Skin of body (tissue), 2 donors: ENCODE measurements around the gene LRRC43. TPM values are rescaled to one million over a fixed set of nuclear protein-coding genes. Genes with fewer than 3 reads are reported as not detected.
"Not testable (repeated sequence)": the region's sequence is repeated elsewhere in the genome, so short reads cannot be mapped to it uniquely, and the experiment has no call there.

ENCODE experiments used
- DNase-seq: peaks from one replicate; lab custom pipeline; 2025; lab: John Stamatoyannopoulos, UW
- total RNA-seq: library from RNA; depleted of rRNA; stranded (reverse); fragments of >200 nt; gene quantifications from one replicate; pipeline ENCODE4 v1.2.3, GENCODE V29; 2014

Gene LRRC43
- total RNA-seq, 1 donor from 2014 or later = not detected

- DNase-seq = no peak
Observed at GRCh38 chr12:122192441-122192840, 9.5 kb downstream of the LRRC43 start.

- no peak for DNase-seq
Observed at GRCh38 chr12:122194804-122195203, 11.9 kb downstream of the LRRC43 start.

GRCh38 chr12:122195405-122195804 is 12.5 kb downstream of the LRRC43 start:
- no peak for DNase-seq

GRCh38 chr12:122197612-122197966 is 14.7 kb downstream of the LRRC43 start:
- no peak for DNase-seq

- DNase-seq = no peak
Observed at GRCh38 chr12:122199484-122200355, 16.8 kb downstream of the LRRC43 start.

- no peak for DNase-seq
Observed at GRCh38 chr12:122200541-122201175, 17.7 kb downstream of the LRRC43 start.

- DNase-seq = no peak
Observed at GRCh38 chr12:122201381-122201780, 18.5 kb downstream of the LRRC43 start.

- DNase-seq = no peak
Observed at GRCh38 chr12:122202017-122202416, 19.1 kb downstream of the LRRC43 start.

GRCh38 chr12:122202811-122203210 is 19.9 kb downstream of the LRRC43 start:
- DNase-seq = not testable (repeated sequence)

GRCh38 chr12:122203301-122204166 is 20.6 kb downstream of the LRRC43 start, which contains the start of gene B3GNT4:
Gene B3GNT4, plus strand, starts transcription at chr12:122203709. Its CDS starts 910 bp downstream, at chr12:122204619.
- DNase-seq = no peak

- no peak for DNase-seq
Observed at GRCh38 chr12:122204167-122205052, 21.5 kb downstream of the LRRC43 start.

GRCh38 chr12:122205053-122205925 is 22.4 kb downstream of the LRRC43 start:
- DNase-seq = no peak

GRCh38 chr12:122206111-122206881 is 23.4 kb downstream of the LRRC43 start:
- DNase-seq = no peak

- no peak for DNase-seq
Observed at GRCh38 chr12:122206976-122207375, 24.1 kb downstream of the LRRC43 start.

- no peak for DNase-seq
Observed at GRCh38 chr12:122207391-122207790, 24.5 kb downstream of the LRRC43 start.

GRCh38 chr12:122208073-122208820 is 25.3 kb downstream of the LRRC43 start:
- DNase-seq = no peak

GRCh38 chr12:122215771-122216170 is 32.8 kb downstream of the LRRC43 start:
- DNase-seq = no peak

GRCh38 chr12:122216445-122216844 is 33.5 kb downstream of the LRRC43 start:
- DNase-seq = no peak
